ENCODE measurements around the gene NAXE. TPM values are rescaled to one million over a fixed set of nuclear protein-coding genes. Genes with fewer than 3 reads are reported as not detected.

NAXE gene
- total RNA-seq, 1 donor from 2014 or later: 32.8 TPM

DNA sequence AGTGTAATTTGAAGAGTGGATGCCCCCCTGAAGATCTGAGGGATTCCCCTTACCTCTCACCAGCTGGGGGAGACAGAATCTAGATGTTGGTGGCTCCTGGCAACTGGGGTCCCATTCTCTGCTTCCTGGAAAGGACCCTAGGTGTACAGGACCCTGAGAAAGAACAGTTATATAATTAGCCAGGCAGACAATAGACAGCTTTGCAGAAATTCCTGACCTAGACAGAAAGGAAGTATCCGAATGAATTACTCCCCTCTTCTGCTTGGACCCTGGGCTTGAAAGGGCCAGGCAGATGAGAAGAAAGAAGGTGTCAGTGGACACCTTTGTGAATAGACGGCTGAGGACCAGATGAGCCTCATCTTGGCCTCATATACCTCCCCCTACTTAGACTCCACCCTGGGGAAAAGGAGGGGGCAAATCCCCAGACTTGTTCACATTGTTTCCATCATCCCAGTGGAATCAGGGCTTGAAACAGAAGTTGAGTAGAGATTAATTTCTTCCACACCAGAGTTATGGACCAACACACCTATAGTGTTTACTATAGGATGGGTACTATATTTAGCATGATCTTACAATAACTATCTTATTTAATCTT is 17.4 kb upstream of the NAXE start:
- DNase-seq (ENCODE audit: low spot score): no peak
- peaks cover 6% of the 10 kb centered on the region for H3K4me1 ChIP-seq
- no peaks in the 10 kb centered on the region for H3F3A ChIP-seq (ENCODE audit: low read depth)
- H3K9ac ChIP-seq: no peak overlapping the region
- no peak overlapping the region for H3K4me2 ChIP-seq
- peaks cover 3% of the 10 kb centered on the region for H3K27me3 Mint-ChIP-seq (ENCODE audit: insufficient read depth, low read depth)
- H3K9me3 Mint-ChIP-seq: no peaks in the 10 kb centered on the region
- no peaks in the 10 kb centered on the region for H3K9me3 ChIP-seq (ENCODE audit: low read depth)
- no peak for TF ChIP-seq EZH2 (IDR thresholded peaks at IDR 0.05)
- TF ChIP-seq EZH2phosphoT487 (IDR thresholded peaks at IDR 0.05): no peak
- TF ChIP-seq, protein P1, sequence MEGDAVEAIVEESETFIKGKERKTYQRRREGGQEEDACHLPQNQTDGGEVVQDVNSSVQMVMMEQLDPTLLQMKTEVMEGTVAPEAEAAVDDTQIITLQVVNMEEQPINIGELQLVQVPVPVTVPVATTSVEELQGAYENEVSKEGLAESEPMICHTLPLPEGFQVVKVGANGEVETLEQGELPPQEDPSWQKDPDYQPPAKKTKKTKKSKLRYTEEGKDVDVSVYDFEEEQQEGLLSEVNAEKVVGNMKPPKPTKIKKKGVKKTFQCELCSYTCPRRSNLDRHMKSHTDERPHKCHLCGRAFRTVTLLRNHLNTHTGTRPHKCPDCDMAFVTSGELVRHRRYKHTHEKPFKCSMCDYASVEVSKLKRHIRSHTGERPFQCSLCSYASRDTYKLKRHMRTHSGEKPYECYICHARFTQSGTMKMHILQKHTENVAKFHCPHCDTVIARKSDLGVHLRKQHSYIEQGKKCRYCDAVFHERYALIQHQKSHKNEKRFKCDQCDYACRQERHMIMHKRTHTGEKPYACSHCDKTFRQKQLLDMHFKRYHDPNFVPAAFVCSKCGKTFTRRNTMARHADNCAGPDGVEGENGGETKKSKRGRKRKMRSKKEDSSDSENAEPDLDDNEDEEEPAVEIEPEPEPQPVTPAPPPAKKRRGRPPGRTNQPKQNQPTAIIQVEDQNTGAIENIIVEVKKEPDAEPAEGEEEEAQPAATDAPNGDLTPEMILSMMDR (IDR thresholded peaks at IDR 0.05): no peak
- no peak overlapping the region for H3K4me3 ChIP-seq
- no peaks in the 10 kb centered on the region for H4K20me1 ChIP-seq (ENCODE audit: low read depth)
- H3K36me3 ChIP-seq: no peaks in the 10 kb centered on the region
- peak overlapping the region; percentile 63 for H3K4me3 Mint-ChIP-seq
- H3K27ac Mint-ChIP-seq: no peak overlapping the region
- peaks cover 27% of the 10 kb centered on the region for H3K4me1 Mint-ChIP-seq
- no peak overlapping the region for H2AFZ ChIP-seq (replicated peaks)
- no peak overlapping the region for H3K27ac ChIP-seq
- H3K27me3 ChIP-seq: no peaks in the 10 kb centered on the region
- H3K79me2 ChIP-seq (ENCODE audit: low read depth): peaks cover 26% of the 10 kb centered on the region
- H3K36me3 Mint-ChIP-seq: peaks cover 5% of the 10 kb centered on the region

DNA sequence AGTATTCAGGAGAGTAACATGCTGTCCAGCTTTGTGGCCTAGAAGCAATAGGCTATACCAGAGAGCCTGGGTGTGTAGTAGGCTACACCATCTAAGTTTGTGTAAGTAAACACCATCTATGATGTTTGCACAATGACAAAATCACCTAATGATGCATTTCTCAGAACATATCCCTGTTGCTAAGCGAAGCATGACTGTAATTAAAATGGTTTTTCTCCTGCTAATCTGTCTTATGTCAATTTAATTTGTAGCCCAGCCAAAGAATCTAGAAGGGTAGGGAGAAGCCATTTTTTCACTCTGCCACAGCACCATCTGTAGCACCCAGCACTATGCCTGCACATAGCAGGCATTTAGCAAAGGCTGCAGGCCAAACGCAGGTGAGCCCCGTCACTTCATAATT is 14.0 kb upstream of the NAXE start:
- Histone ChIP-seq H3F3A (ENCODE audit: low read depth) (no peaks in the 10 kb centered on the region), H3K27ac (no peak overlapping the region), H4K20me1 (ENCODE audit: low read depth) (no peaks in the 10 kb centered on the region), H3K4me1 (no peaks in the 10 kb centered on the region), H3K27me3 (no peaks in the 10 kb centered on the region), H3K4me2 (no peak overlapping the region), H3K79me2 (ENCODE audit: low read depth) (no peaks in the 10 kb centered on the region), H3K36me3 (no peaks in the 10 kb centered on the region), H2AFZ (replicated peaks) (peak overlapping the region; percentile 45), H3K9ac (no peak overlapping the region), H3K9me3 (ENCODE audit: low read depth) (no peaks in the 10 kb centered on the region), H3K4me3 (no peak overlapping the region)
- TF ChIP-seq, protein P1 (IDR thresholded peaks at IDR 0.05): no peak
- no peak for TF ChIP-seq EZH2phosphoT487 (IDR thresholded peaks at IDR 0.05)
- peaks cover 8% of the 10 kb centered on the region for H3K27me3 Mint-ChIP-seq (ENCODE audit: insufficient read depth, low read depth)
- DNase-seq (ENCODE audit: low spot score): no peak
- peaks cover 11% of the 10 kb centered on the region for H3K4me1 Mint-ChIP-seq
- peak overlapping the region; percentile 20 for H3K27ac Mint-ChIP-seq
- H3K9me3 Mint-ChIP-seq: no peaks in the 10 kb centered on the region
- no peaks in the 10 kb centered on the region for H3K36me3 Mint-ChIP-seq
- peak overlapping the region; percentile 24 for H3K4me3 Mint-ChIP-seq

DNA sequence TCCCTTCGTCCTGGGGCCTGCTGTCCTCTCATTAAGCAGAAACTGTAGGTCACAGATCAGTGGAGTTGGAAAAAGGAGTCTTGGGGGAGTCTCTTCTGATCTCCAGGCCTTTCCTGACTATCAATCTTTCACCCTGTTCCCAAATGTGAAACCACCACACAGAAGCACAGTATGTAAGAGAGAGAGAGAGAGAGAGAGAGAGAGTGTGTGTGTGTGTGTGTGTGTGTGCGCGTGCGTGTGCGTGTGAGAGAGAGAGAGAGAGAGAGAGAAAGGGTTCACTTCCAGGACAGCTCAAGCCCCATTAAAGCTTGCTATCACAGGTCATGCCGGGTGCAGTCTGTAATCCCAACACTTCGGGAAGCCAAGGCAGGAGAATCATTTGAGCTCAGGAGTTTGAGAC is 13.5 kb upstream of the NAXE start:
- peak overlapping the region; percentile 20 for H3K27ac Mint-ChIP-seq
- peak overlapping the region; percentile 24 for H3K4me3 Mint-ChIP-seq
- H3K4me1 Mint-ChIP-seq: peaks cover 8% of the 10 kb centered on the region
- no peak overlapping the region for H3K9ac ChIP-seq
- no peaks in the 10 kb centered on the region for H3F3A ChIP-seq (ENCODE audit: low read depth)
- H3K4me2 ChIP-seq: no peak overlapping the region
- no peak for DNase-seq (ENCODE audit: low spot score)
- H4K20me1 ChIP-seq (ENCODE audit: low read depth): no peaks in the 10 kb centered on the region
- H3K36me3 Mint-ChIP-seq: no peaks in the 10 kb centered on the region
- H3K27me3 Mint-ChIP-seq (ENCODE audit: insufficient read depth, low read depth): peaks cover 9% of the 10 kb centered on the region
- no peaks in the 10 kb centered on the region for H3K9me3 ChIP-seq (ENCODE audit: low read depth)
- H3K27me3 ChIP-seq: no peaks in the 10 kb centered on the region
- no peaks in the 10 kb centered on the region for H3K4me1 ChIP-seq
- H3K36me3 ChIP-seq: no peaks in the 10 kb centered on the region
- no peaks in the 10 kb centered on the region for H3K9me3 Mint-ChIP-seq
- TF ChIP-seq EZH2phosphoT487 (IDR thresholded peaks at IDR 0.05) (no peak), EZH2 (IDR thresholded peaks at IDR 0.05) (no peak)
- TF ChIP-seq, protein P1 (IDR thresholded peaks at IDR 0.05): no peak
- H3K27ac ChIP-seq: no peak overlapping the region
- no peaks in the 10 kb centered on the region for H3K79me2 ChIP-seq (ENCODE audit: low read depth)
- H3K4me3 ChIP-seq: no peak overlapping the region
- H2AFZ ChIP-seq (replicated peaks): peak overlapping the region; percentile 45

All from neural progenitor cell (in vitro differentiated cells).